HG03280 (cell line): ENCODE results near the gene STX18.

ENCODE experiments used
- ATAC-seq: cut with Tn5 transposase; IDR thresholded peaks from one replicate; pipeline ENCODE4 v1.9.1; 2021; ENCODE audit warnings: mild to moderate bottlenecking, moderate library complexity; ENCODE audit not compliant: unreplicated experiment

The STX18 gene

DNA sequence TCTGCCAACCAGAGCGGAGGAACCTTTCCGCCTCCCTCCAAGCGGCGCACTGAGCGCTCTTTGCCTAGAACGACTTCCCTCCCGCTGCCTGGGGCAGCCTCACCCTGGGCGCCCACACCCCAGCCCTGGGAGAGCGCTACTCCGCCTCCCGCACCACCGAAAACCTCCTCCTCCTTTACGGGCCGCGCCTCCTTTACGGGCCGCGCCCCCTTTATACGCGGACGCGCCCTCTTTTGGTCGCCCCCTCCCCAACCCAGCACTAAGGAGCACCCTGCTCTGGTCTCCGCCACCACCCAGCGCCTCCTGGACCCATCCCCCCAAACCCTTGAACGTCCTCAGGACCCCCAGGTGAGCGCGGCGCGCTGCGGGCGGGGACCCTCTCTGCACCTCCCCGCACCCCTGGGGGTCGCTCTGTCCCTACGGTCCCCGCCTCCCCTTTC is 155.5 kb downstream of the STX18 start:
- ATAC-seq = no peak

GRCh38 chr4:4385729-4386295 is 156.0 kb downstream of the STX18 start:
- no peak for ATAC-seq

DNA sequence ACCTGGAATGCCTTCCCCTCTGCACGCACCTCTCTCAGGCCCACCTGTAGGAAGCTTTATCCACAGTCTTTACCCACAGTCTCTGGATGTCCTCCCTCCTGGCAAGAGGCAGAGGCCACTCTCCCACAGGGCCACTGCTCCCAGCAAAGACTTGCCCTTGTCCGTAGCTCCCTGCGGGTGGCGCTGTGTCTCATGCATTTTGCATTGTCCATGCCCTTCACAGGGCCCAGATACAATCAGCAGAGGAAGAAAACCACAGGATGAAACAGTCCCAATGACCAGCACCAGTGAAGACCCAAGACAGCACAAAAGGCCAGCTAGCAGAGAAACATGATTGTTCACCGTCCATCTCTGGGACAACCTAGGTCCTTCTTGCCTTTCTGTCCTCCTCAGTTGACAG is 157.0 kb downstream of the STX18 start:
- ATAC-seq = no peak

DNA sequence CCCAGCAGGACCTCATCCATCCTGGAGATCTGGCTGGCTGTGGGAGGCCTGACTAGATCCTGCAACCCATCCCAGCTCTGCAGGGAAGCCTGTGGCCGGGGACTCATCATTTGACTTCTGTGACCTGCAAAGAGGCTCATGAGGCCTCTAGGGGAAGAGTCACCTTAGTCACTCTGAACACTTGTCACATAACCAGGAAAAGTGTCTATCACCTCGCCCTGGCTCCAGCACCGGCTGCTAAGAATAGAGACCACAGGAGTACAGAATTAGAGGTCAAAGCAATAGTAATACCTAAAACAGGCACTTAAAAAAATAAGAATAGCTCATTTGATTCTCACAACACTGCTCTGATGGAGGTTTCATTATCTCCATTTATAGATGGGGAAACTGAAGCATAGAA is 158.8 kb downstream of the STX18 start:
- no peak for ATAC-seq

DNA sequence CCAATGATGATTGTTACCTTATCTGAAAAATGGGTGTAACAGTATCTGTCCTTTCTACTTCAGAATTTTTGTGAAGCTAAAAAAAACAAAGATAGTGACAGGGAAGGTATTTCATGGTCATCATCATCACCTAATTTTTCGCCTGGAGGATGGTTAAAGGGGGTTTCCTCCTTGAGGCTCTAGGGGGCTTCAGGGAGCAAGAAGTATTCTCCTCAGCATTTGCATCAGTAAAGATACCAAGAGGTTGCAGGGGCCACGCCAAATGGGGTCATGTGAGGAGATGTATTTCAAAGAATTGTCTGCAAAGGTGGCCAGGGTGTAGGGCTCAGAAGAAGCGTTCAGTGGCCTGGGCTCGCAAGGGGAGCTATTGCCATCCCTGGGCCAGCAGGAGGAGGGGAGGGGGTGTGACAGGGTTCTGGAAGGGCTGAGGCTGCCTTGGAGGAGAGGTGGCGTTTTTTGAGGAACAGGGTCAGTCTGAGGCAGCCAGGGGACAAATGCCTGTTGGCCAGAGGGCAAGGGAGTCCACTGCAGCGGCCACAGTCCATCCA is 162.2 kb downstream of the STX18 start:
- ATAC-seq = no peak

DNA sequence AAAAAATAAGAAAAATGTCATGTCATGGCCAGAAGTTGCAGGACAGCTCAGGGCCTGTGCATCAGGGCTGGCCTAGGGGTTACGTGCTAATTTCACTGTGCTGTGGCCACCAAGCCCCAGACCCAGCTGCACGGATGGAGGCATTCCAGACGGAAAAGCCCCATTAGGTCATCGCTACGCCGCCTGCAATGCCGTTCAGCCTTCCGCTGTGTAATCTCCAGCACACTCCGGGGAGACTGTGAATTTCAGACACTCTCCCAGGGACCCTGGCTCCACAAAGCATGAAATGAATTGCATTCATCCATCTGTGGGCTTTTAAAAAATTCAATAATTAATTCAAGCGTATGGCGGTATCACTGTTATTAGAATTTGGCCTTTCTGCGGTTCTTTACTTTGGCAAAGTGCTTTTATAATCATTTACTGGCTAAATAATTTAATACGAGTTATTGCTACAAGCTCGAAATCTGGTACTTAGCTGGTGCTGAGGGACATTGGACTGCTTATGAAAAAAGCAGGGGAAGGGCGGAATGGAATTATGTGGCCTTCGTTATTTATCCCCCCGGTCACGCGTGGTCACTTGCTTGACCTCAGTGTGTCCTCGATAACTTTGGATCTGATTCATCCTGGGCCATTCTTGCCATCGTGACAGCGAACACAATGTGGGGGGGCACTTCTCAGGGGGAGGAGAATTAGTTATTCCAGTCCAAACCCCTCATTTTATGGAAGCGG is 164.0 kb downstream of the STX18 start:
- ATAC-seq = no peak

DNA sequence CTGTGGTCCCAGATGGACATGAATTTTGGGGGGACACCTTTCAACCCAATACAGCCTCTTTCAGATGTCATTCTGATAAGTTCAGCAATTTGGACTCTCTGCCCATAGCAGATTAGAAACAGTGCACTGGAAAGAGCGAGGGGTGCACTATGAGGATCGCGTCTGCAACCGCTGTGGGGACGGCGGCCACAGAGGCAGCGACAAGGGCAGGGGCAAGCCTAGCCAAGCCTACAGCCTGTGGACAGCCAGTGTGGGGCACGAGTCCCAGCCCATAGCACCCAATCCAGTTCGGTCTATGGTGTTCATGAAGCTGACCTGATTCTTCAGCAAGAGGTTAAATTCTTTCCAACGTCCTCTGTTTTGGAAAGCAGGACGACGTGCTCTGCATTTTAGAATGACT is 164.7 kb downstream of the STX18 start:
- no peak for ATAC-seq

DNA sequence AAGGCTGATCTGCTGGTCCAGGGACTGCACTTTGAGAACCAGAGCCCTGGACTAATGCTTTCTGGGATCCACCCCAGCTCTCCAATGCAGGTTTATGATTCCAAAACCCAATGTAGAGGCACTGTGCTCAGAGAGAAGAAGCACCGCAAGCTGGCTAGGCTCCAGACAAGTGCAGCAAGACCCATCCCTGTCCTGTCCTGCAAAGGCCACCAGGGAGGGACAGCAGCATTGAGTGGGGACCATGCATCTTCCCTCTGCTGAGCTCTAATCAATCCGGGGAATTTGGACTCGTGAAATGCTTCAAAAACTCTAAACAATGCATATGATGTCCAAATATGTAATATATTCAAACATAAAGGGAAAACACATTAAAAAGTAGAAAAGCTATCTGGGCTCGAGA is 165.8 kb downstream of the STX18 start:
- ATAC-seq = no peak

GRCh38 chr4:4374388-4375098 is 167.3 kb downstream of the STX18 start:
- ATAC-seq = no peak
